H1 (cell line): Measurements from ENCODE around the gene ZNF814. TPM values are rescaled to one million over a fixed set of nuclear protein-coding genes. Genes with fewer than 3 reads are reported as not detected.
A peak's percentile ranks its signal among the peaks of the same experiment; 100 is the strongest.

Experiments used
- CTCF ChIA-PET: fragments of 300-600 bp; sonication (Branson Sonifier 250); formaldehyde crosslinking; loops from one replicate; lab custom pipeline; 2021; ENCODE audit not compliant: partially characterized antibody; lab: Charles Lee
- POLR2A ChIA-PET: fragments of 300-600 bp; sonication (Branson Sonifier 250); formaldehyde crosslinking; loops from one replicate; lab custom pipeline; 2021; ENCODE audit warnings: inconsistent platforms; ENCODE audit not compliant: partially characterized antibody; lab: Charles Lee
- DNase-seq, 2 experiments: peaks; one replicate each; pipeline versions ENCODE4 v3.0.0 to v3.0.0-alpha.2; 2010 to 2022; ENCODE audit warnings: low spot score in 2 of 2, low read depth in 1 of 2, mixed read lengths in 1 of 2
- FAIRE-seq: peaks from 2 replicates; lab custom pipeline; 2011; peaks lifted over from hg19 to GRCh38; lab: Jason Lieb, UNC
- H2AFZ ChIP-seq: 2 replicates; pipeline ENCODE4 v1.8.1; 2012; ENCODE audit warnings: low read length, inconsistent platforms
- H2AK5ac ChIP-seq: 2 replicates; pipeline ENCODE4 v1.6.1; 2013; ENCODE audit warnings: low read depth, low read length
- H2BK120ac ChIP-seq: replicated peaks from 2 replicates; pipeline ENCODE3; 2013; ENCODE audit warnings: low read depth, low read length, inconsistent platforms
- H2BK12ac ChIP-seq: 2 replicates; pipeline ENCODE4 v1.6.1; 2013; ENCODE audit warnings: low read depth, low read length
- H2BK15ac ChIP-seq: 2 replicates; pipeline ENCODE4 v1.6.1; 2013; ENCODE audit warnings: low read length
- H2BK20ac ChIP-seq: 2 replicates; pipeline ENCODE4 v1.6.1; 2013; ENCODE audit warnings: low read length
- H2BK5ac ChIP-seq: 2 replicates; pipeline ENCODE4 v1.6.1; 2013; ENCODE audit warnings: low read depth, low read length
- H3K14ac ChIP-seq: 2 replicates; pipeline ENCODE4 v1.6.1; 2013; ENCODE audit warnings: inconsistent platforms; ENCODE audit not compliant: insufficient read length
- H3K18ac ChIP-seq: 2 replicates; pipeline ENCODE4 v1.6.1; 2013; ENCODE audit warnings: low read length; ENCODE audit errors: extremely low read depth
- H3K23ac ChIP-seq: 2 replicates; pipeline ENCODE4 v1.6.1; 2013; ENCODE audit warnings: inconsistent platforms; ENCODE audit not compliant: insufficient read length
- H3K23me2 ChIP-seq: 2 replicates; pipeline ENCODE4 v1.6.1; 2013; ENCODE audit warnings: low read depth, low read length
- H3K27ac ChIP-seq: 2 replicates; pipeline ENCODE4 v1.6.1; 2011; ENCODE audit warnings: low read depth, low read length, inconsistent platforms
- H3K27me3 ChIP-seq, 4 experiments: replicated peaks in 1 of 4; 1 replicate in 1 of 4; 2 replicates in 3 of 4; pipeline versions ENCODE4 v1.6.1 to v1.8.1; 2011 to 2013; ENCODE audit warnings: low read length in 3 of 4, mild to moderate bottlenecking in 3 of 4, inconsistent platforms in 2 of 4, mixed read lengths in 2 of 4, moderate library complexity in 1 of 4; ENCODE audit not compliant: control insufficient read depth in 3 of 4, insufficient read depth in 3 of 4; ENCODE audit errors: extremely low read depth in 1 of 4
- H3K36me3 ChIP-seq, 4 experiments: 2 replicates each; pipeline versions ENCODE4 v1.6.1 to v1.8.1; 2011 to 2013; ENCODE audit warnings: mild to moderate bottlenecking in 4 of 4, low read length in 3 of 4, moderate library complexity in 2 of 4, control low read depth in 1 of 4, inconsistent platforms in 1 of 4; ENCODE audit not compliant: insufficient read depth in 4 of 4, control insufficient read depth in 2 of 4
- H3K4ac ChIP-seq: replicated peaks from 2 replicates; pipeline ENCODE3; 2013; ENCODE audit warnings: low read length, low read depth, mixed read lengths, inconsistent platforms; ENCODE audit not compliant: insufficient read length
- H3K4me1 ChIP-seq, 4 experiments: replicated peaks in 1 of 4; 1 replicate in 1 of 4; 2 replicates in 3 of 4; pipeline versions ENCODE4 v1.6.1 to v1.8.1; 2011 to 2013; ENCODE audit warnings: low read length in 3 of 4, inconsistent platforms in 2 of 4, mixed read lengths in 1 of 4; ENCODE audit not compliant: insufficient read depth in 4 of 4, control insufficient read depth in 3 of 4
- H3K4me2 ChIP-seq, 2 experiments: 2 replicates each; pipeline versions ENCODE4 v1.6.1 to v1.8.1; 2011 to 2013; ENCODE audit warnings: low read depth in 2 of 2, low read length in 2 of 2, control low read depth in 1 of 2, inconsistent platforms in 1 of 2, mild to moderate bottlenecking in 1 of 2; ENCODE audit not compliant: insufficient read depth in 1 of 2
- H3K4me3 ChIP-seq, 4 experiments: fragments of 200-600, 300-600 bp in 1 of 4; sonication (generic), shearing (Covaris generic), sonication (Bioruptor Twin) in 1 of 4; 2 replicates each; pipeline versions ENCODE4 v1.5.1 to v1.8.1; 2011 to 2016; ENCODE audit warnings: low read length in 4 of 4, low read depth in 3 of 4, control low read depth in 2 of 4, inconsistent platforms in 2 of 4, mild to moderate bottlenecking in 2 of 4, mixed read lengths in 1 of 4, moderate library complexity in 1 of 4; ENCODE audit not compliant: insufficient read depth in 2 of 4; ENCODE audit errors: extremely low read depth in 1 of 4
- H3K56ac ChIP-seq: replicated peaks from 2 replicates; pipeline ENCODE3; 2013; ENCODE audit warnings: low read depth, mild to moderate bottlenecking, mixed read lengths, low read length, inconsistent platforms; ENCODE audit not compliant: insufficient read length
- H3K79me1 ChIP-seq: 2 replicates; pipeline ENCODE4 v1.6.1; 2013; ENCODE audit warnings: low read depth, low read length, control low read depth
- H3K79me2 ChIP-seq, 2 experiments: 2 replicates each; pipeline versions ENCODE4 v1.6.1 to v1.8.1; 2012 to 2013; ENCODE audit warnings: low read length in 2 of 2, mild to moderate bottlenecking in 2 of 2, inconsistent platforms in 1 of 2; ENCODE audit not compliant: insufficient read depth in 2 of 2, control insufficient read depth in 1 of 2
- H3K9ac ChIP-seq, 4 experiments: replicated peaks in 1 of 4; 1 replicate in 1 of 4; 2 replicates in 3 of 4; pipeline versions ENCODE4 v1.6.1 to v1.8.1; 2011 to 2013; ENCODE audit warnings: low read depth in 3 of 4, low read length in 3 of 4, control low read depth in 2 of 4, mild to moderate bottlenecking in 2 of 4, moderate library complexity in 2 of 4, inconsistent platforms in 1 of 4; ENCODE audit errors: extremely low read depth in 1 of 4
- H3K9me3 ChIP-seq, 2 experiments: 2 replicates each; pipeline versions ENCODE4 v1.6.1 to v1.8.1; 2012 to 2013; ENCODE audit warnings: mild to moderate bottlenecking in 2 of 2, moderate library complexity in 2 of 2, control low read depth in 1 of 2, inconsistent platforms in 1 of 2, low read depth in 1 of 2, low read length in 1 of 2, mixed read lengths in 1 of 2; ENCODE audit not compliant: insufficient read depth in 2 of 2
- H4K20me1 ChIP-seq, 2 experiments: replicated peaks in 1 of 2; 2 replicates each; pipeline versions ENCODE3 to v1.8.1; 2011 to 2013; ENCODE audit warnings: inconsistent platforms in 2 of 2, low read length in 2 of 2, mild to moderate bottlenecking in 1 of 2; ENCODE audit not compliant: insufficient read depth in 2 of 2, control insufficient read depth in 1 of 2
- H4K5ac ChIP-seq: 2 replicates; pipeline ENCODE4 v1.6.1; 2013; ENCODE audit warnings: low read length, low read depth, mixed read lengths, inconsistent platforms; ENCODE audit not compliant: insufficient read length
- H4K8ac ChIP-seq: 2 replicates; pipeline ENCODE4 v1.8.0; 2013; ENCODE audit warnings: mild to moderate bottlenecking, moderate library complexity, low read length, inconsistent platforms; ENCODE audit not compliant: insufficient read depth; ENCODE audit errors: extremely low read depth
- H4K91ac ChIP-seq: replicated peaks from 2 replicates; pipeline ENCODE3; 2013; ENCODE audit warnings: low read length, mixed read lengths, inconsistent platforms; ENCODE audit not compliant: insufficient read length
- BACH1 ChIP-seq: IDR thresholded peaks from 2 replicates; pipeline ENCODE4 v1.6.1; 2012; ENCODE audit warnings: low read length, improper control_type of control experiment
- CHD1 ChIP-seq: IDR thresholded peaks from 2 replicates; pipeline ENCODE4 v1.6.1; 2012; ENCODE audit warnings: low read depth, low read length, improper control_type of control experiment
- CREB1 ChIP-seq: IDR thresholded peaks from 2 replicates; pipeline ENCODE4 v1.6.1; 2012; ENCODE audit warnings: inconsistent platforms
- GABPA ChIP-seq: IDR thresholded peaks from 2 replicates; pipeline ENCODE4 v1.6.1; 2011; ENCODE audit warnings: mild to moderate bottlenecking, low read length, moderate library complexity, borderline replicate concordance; ENCODE audit not compliant: insufficient read depth
- JUND ChIP-seq: IDR thresholded peaks from 2 replicates; pipeline ENCODE4 v1.6.1; 2011; ENCODE audit warnings: mild to moderate bottlenecking, improper control_type of control experiment, low read length
- NRF1 ChIP-seq: IDR thresholded peaks from 2 replicates; pipeline ENCODE4 v1.6.1; 2011; ENCODE audit warnings: mild to moderate bottlenecking, low read depth, low read length, improper control_type of control experiment
- POLR2A ChIP-seq, 2 experiments: IDR thresholded peaks; 1 replicate in 1 of 2; 2 replicates in 1 of 2; pipeline ENCODE4 v1.6.1; 2011; ENCODE audit warnings: low read depth in 2 of 2, low read length in 2 of 2, mild to moderate bottlenecking in 2 of 2; ENCODE audit errors: control extremely low read depth in 1 of 2
- RAD21 ChIP-seq, 2 experiments: IDR thresholded peaks in 1 of 2; conservative IDR thresholded peaks in 1 of 2; 2 replicates each; pipeline ENCODE4 v1.6.1; 2011; ENCODE audit warnings: low read depth in 2 of 2, low read length in 2 of 2, improper control_type of control experiment in 1 of 2, inconsistent platforms in 1 of 2, mild to moderate bottlenecking in 1 of 2, moderate library complexity in 1 of 2
- TAF7 ChIP-seq: optimal IDR thresholded peaks from 2 replicates; pipeline ENCODE3; 2011; ENCODE audit warnings: low read depth, mild to moderate bottlenecking, inconsistent platforms, low read length, moderate library complexity, borderline replicate concordance
- TEAD4 ChIP-seq: IDR thresholded peaks from 2 replicates; pipeline ENCODE4 v1.6.1; 2012; ENCODE audit warnings: low read depth, low read length, inconsistent platforms, mixed read lengths
- YY1 ChIP-seq: IDR thresholded peaks from 2 replicates; pipeline ENCODE4 v1.6.1; 2011; ENCODE audit warnings: low read depth, mild to moderate bottlenecking, low read length
- WGBS, 2 experiments: shearing (Covaris generic) in 1 of 2; methylation state at CpG; one replicate each; pipeline versions ENCODE4 v1.1.6 to v1.1.7; 2013 to 2015; ENCODE audit warnings: low lambda C conversion rate in 2 of 2, mixed read lengths in 2 of 2, inconsistent platforms in 1 of 2, low coverage in 1 of 2, missing lambda C conversion rate in 1 of 2; ENCODE audit not compliant: insufficient replicate concordance in 2 of 2, insufficient coverage in 1 of 2, insufficient read length in 1 of 2; ENCODE audit errors: extremely low coverage in 1 of 2, missing lambda C conversion rate in 1 of 2; 5-methylcytosine and 5-hydroxymethylcytosine counted together
- polyA plus RNA-seq, 7 experiments: library from polyadenylated mRNA; depleted of rRNA in 3 of 7; stranded (reverse) in 5 of 7; unstranded in 2 of 7; fragments of >200 nt in 5 of 7; fragments of 200-250 nt in 2 of 7; gene quantifications; 1 replicate in 5 of 7; 2 replicates in 1 of 7; 4 replicates in 1 of 7; pipeline versions ENCODE4 v1.2.1 to v1.2.3, GENCODE V29; 2011 to 2013; ENCODE audit warnings: missing spikeins in 2 of 7, mixed read lengths in 2 of 7
- total RNA-seq: library from RNA; stranded (reverse); fragmentation: NEBNext Ultra II Directional; extraction: Animal tissue kit (Norgen Biotek cat#: 25700); gene quantifications from 2 replicates; pipeline ENCODE4 v1.2.1, GENCODE V29; 2021

The ZNF814 gene
- total and polyA plus RNA-seq, 2 of the 8 experiments (the other 6 are each of a cell fraction or from before 2014, with no cell fraction given) = 90.9 to 99.6 TPM

- Histone ChIP-seq H2AFZ (peak within 1 kb of the TSS; percentile 34; the same call in 1 of the 2 replicates), H3K23ac (no peak within 1 kb of the TSS), H2BK5ac (peak within 1 kb of the TSS; percentile 12), H3K4me1 (peaks cover 0 to 4% (median 3%) of the 10 kb centered on the region in 4 experiments; a peak in 5 of 7 replicates), H2BK120ac (no peak within 1 kb of the TSS), H3K4ac (peak within 1 kb of the TSS; percentile 27), H3K79me1 (0 out of 2 replicates have a peak, but pooled peaks cover 2% of the 10 kb centered on the region), H3K9me3 (no peaks in the 10 kb centered on the region), H3K9ac (peak within 1 kb of the TSS; percentile 85 to 94 (median 90)), H3K27me3 (no peaks in the 10 kb centered on the region), H4K5ac (peak within 1 kb of the TSS; percentile 45), H3K23me2 (peaks cover 4% of the 10 kb centered on the region), H2AK5ac (no peak within 1 kb of the TSS), H4K91ac (no peak within 1 kb of the TSS), H2BK15ac (no peak within 1 kb of the TSS), H3K27ac (peak within 1 kb of the TSS; percentile 83), H4K8ac (peak within 1 kb of the TSS; percentile 84; the same call in 1 of the 2 replicates), H4K20me1 (peaks cover 0 to 6% of the 10 kb centered on the region in 2 experiments), H3K56ac (no peak within 1 kb of the TSS), H3K79me2 (peaks cover 0 to 10% of the 10 kb centered on the region in 2 experiments; a peak in 2 of 4 replicates), H2BK12ac (no peak within 1 kb of the TSS), H3K36me3 (peaks cover 2 to 14% (median 6%) of the 10 kb centered on the region in 4 experiments; a peak in 5 of 8 replicates), H2BK20ac (no peak within 1 kb of the TSS), H3K14ac (no peak within 1 kb of the TSS), H3K4me2 (peak within 1 kb of the TSS; percentile 90 to 94), H3K18ac (0 out of 2 replicates have a peak within 1 kb of the TSS, but pooled peaks have one; percentile 11), H3K4me3 (peak within 1 kb of the TSS; percentile 84 to 99 (median 87))
- ChIA-PET CTCF (interaction anchor here (0.9 to 1.6 kb wide), 3 partner anchors 16 to 349 kb away, joined by 3 to 4 read pairs (median 4); no protein-coding TSS in a partner anchor), POLR2A (interaction anchor here (0.6 to 3.5 kb wide), 19 partner anchors 10 to 381 kb away, joined by 3 to 36 read pairs (median 3); partner anchors contain the start of genes ZNF135, ZNF154, ZNF586 and ZNF587)
- DNase-seq (peak; percentile 81 to 83), FAIRE-seq (peak; percentile 69)
- WGBS, 2 experiments = 4% methylated on average over 50 of the region's 50 CpGs; no CpG with 5 or more reads in 1 of the 2 experiments
- peak; percentile 50; the same call in 1 of the 2 replicates for TF ChIP-seq GABPA
- TF ChIP-seq RAD21 (IDR thresholded peaks at IDR 0.05 in 1 of 2, conservative IDR thresholded peaks at IDR 0.05 in 1 of 2; ENCODE audit: low read depth in 2 of 2, low read length in 2 of 2) = peak in 1 of 2 experiments; percentile 27; a peak in 2 of 4 replicates
- no peak for TF ChIP-seq BACH1
- peak; percentile 62 for TF ChIP-seq TAF7
- TF ChIP-seq NRF1 = peak; percentile 8; the same call in 1 of the 2 replicates
- peak; percentile 46; the same call in 1 of the 2 replicates for TF ChIP-seq JUND
- no peak for TF ChIP-seq CHD1
- TF ChIP-seq TEAD4 = no peak
- TF ChIP-seq POLR2A (IDR thresholded peaks at IDR 0.05; ENCODE audit: control extremely low read depth in 1 of 2, low read depth in 2 of 2, low read length in 2 of 2) = peak; percentile 89 to 97
- peak; percentile 68; the same call in 1 of the 2 replicates for TF ChIP-seq YY1
- peak; percentile 86 for TF ChIP-seq CREB1
Measured at GRCh38 chr19:57814505-57815246, 74.2 kb downstream of the ZNF814 start, which contains the start of gene ZNF552. ZNF552 (minus strand) TSS chr19:57814913; CDS start chr19:57814743, 170 bp downstream.
